PC-9 (cell line): ENCODE measurements around the gene TMEM151A.

Experiments used
- EZH2 ChIP-seq: fragments of 200-600 bp; sonication (generic); IDR thresholded peaks from 2 replicates; pipeline ENCODE4 v1.8.0; 2017; ENCODE audit warnings: antibody characterized with exemption, low read depth
- TF ChIP-seq, protein P1 (sequence below): fragments of 200-600 bp; sonication (generic); conservative IDR thresholded peaks from 2 replicates; pipeline ENCODE4 v1.6.1; 2017; ENCODE audit warnings: mixed run types, antibody characterized with exemption, mild to moderate bottlenecking, moderate library complexity

DNA sequence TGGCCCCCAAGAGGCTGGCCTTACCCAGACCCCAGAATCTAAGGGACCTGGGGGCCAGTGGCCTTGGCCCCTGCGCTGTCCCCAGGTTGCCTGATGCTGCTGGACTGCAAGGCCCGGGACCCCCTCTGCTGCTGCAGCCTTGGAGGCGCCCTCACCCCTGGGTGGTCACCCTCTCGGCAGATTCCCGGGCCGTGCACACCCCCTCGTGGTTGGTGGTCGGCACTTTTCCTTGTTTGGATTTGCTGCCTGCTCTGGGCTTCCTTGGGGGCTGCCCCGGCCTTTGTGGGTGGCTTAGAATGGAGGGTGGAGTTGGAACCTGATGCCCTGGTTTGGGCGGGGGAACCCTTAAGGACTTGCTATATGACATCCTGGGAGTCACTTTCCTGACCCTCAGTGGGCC lies 39.2 kb downstream of the TMEM151A start:
- TF ChIP-seq, protein P1, sequence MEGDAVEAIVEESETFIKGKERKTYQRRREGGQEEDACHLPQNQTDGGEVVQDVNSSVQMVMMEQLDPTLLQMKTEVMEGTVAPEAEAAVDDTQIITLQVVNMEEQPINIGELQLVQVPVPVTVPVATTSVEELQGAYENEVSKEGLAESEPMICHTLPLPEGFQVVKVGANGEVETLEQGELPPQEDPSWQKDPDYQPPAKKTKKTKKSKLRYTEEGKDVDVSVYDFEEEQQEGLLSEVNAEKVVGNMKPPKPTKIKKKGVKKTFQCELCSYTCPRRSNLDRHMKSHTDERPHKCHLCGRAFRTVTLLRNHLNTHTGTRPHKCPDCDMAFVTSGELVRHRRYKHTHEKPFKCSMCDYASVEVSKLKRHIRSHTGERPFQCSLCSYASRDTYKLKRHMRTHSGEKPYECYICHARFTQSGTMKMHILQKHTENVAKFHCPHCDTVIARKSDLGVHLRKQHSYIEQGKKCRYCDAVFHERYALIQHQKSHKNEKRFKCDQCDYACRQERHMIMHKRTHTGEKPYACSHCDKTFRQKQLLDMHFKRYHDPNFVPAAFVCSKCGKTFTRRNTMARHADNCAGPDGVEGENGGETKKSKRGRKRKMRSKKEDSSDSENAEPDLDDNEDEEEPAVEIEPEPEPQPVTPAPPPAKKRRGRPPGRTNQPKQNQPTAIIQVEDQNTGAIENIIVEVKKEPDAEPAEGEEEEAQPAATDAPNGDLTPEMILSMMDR: no peak
- TF ChIP-seq EZH2: no peak
